ENCODE results near the gene NEK2.
"Not testable (repeated sequence)": the region's sequence is repeated elsewhere in the genome, so short reads cannot be mapped to it uniquely, and the experiment has no call there.

Gene NEK2

DNA sequence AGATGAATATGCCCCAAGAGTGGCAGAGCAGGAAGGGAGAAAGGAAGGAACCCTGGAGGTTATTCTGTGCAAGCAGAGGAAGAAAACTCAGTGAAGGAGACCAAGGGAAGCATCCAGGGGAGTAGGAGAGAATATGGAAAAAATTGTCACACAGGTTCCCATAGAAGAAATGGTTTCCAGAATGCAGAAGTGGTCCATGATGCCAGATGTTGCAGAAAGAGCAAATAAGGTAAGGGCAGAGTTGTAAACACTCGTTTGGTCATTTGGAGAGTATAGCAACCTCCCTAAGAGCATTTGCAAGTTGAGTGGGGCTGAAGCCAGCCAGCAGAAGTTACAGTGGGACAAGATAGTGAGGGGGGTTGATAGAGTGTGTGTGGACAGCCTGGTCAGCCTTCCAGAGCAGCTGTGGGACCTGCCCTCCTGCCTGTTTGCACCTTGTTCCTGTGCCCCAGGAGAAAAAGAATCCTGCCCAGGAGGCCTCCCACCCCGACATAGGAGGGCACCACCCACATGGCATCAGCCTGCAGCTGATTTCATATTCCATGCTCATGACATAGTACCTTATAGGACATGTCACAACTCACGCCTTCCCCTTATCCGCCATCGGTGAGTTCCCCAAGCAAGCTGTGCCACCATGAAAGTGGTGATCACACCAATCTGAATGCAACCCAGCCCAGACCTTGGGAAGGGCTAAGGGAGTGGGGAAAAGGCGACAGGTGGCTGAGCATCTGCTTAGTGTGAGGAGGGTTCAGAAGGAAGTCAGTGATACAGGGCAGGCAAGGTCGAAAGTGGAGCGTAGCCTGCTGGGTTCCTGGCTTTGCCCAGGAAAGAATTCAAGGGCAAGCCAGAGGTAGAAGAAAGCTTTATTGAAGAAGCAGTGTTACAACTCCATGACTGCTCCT lies 8.2 kb upstream of the NEK2 start:
- TF ChIP-seq, protein P1, sequence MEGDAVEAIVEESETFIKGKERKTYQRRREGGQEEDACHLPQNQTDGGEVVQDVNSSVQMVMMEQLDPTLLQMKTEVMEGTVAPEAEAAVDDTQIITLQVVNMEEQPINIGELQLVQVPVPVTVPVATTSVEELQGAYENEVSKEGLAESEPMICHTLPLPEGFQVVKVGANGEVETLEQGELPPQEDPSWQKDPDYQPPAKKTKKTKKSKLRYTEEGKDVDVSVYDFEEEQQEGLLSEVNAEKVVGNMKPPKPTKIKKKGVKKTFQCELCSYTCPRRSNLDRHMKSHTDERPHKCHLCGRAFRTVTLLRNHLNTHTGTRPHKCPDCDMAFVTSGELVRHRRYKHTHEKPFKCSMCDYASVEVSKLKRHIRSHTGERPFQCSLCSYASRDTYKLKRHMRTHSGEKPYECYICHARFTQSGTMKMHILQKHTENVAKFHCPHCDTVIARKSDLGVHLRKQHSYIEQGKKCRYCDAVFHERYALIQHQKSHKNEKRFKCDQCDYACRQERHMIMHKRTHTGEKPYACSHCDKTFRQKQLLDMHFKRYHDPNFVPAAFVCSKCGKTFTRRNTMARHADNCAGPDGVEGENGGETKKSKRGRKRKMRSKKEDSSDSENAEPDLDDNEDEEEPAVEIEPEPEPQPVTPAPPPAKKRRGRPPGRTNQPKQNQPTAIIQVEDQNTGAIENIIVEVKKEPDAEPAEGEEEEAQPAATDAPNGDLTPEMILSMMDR (IDR thresholded peaks at IDR 0.05; ENCODE audit: control insufficient read depth, extremely low read depth, insufficient read depth), result no peak
- no peak for DNase-seq (ENCODE audit: low read depth)
- no peak overlapping the region for H3K4me3 ChIP-seq (ENCODE audit: low read depth, low read length)

DNA sequence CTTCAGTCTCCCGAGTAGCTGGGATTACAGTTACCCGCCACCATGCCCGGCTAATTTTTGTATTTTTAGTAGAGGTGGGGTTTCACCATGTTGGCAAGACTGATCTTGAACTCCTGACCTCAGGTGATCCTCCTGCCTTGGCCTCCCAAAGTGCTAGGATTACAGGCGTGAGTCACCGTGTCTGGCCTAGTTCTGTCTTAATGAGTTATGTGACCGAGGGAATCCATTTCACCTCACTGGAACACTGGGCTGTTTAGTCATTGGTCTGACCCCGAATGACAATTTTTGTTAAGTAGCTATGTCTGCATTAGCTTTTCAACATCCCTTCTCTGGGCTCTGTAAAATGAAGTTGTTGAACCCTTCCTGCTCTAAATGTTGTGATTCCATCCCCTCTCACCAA lies 6.8 kb upstream of the NEK2 start:
- not testable (repeated sequence) for H3K4me3 ChIP-seq (ENCODE audit: low read depth, low read length)

DNA sequence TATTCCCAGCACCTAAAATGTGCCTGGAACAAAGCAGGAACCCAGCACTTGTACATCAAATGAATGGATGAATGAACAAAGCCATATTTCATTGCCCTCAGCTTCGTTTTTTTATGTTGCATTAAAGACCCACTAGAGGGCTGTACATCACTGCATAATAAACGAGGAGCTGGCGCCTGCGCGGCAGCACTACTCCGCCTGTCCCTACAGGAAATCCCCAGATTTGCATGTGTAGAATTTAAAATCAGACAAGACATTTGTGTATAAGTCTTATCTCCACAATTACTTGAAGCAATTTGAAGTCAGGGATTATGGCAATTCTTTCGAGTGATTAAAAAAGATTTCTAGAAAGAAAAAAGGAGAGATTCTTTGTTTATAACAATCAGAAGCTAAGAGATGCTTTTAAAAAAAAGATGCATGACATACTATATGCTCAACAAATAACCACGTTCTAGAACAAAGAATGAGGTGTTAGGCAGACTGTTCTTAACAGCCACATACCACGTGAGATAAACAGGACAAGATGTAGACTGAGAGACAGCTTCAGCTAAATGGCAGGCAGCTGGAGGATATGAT lies 5.4 kb upstream of the NEK2 start:
- TF ChIP-seq, protein P1 (IDR thresholded peaks at IDR 0.05; ENCODE audit: control insufficient read depth, extremely low read depth, insufficient read depth), result peak; percentile 86
- no peak overlapping the region for H3K4me3 ChIP-seq (ENCODE audit: low read depth, low read length)
- peak; percentile 69 for DNase-seq (ENCODE audit: low read depth)

More for the DNA sequence above, 6.8 kb upstream of the NEK2 start:
- DNase-seq (ENCODE audit: low read depth), result not testable (repeated sequence)

DNA sequence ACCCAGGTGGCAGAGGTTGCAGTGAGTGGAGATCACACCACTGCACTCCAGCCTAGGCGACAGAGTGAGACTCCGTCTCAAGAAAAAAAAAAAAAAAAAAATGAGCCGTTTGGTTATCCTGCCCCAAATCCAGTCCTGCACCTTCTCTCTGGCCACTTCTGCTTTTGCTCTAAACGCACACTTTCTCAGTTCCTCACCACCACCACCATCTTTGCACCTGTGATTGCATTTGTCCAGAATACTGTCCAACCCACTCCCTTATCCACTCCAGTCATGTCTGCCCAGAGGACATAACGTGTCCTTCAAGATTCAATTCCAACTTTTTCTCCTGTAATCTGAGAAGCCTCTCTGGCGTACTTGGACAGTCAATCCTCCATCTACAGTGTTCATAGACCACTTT lies 2.2 kb upstream of the NEK2 start:
- H3K4me3 ChIP-seq (ENCODE audit: low read depth, low read length), result no peak overlapping the region
- TF ChIP-seq, protein P1 (IDR thresholded peaks at IDR 0.05; ENCODE audit: control insufficient read depth, extremely low read depth, insufficient read depth), result no peak
- DNase-seq (ENCODE audit: low read depth), result no peak

DNA sequence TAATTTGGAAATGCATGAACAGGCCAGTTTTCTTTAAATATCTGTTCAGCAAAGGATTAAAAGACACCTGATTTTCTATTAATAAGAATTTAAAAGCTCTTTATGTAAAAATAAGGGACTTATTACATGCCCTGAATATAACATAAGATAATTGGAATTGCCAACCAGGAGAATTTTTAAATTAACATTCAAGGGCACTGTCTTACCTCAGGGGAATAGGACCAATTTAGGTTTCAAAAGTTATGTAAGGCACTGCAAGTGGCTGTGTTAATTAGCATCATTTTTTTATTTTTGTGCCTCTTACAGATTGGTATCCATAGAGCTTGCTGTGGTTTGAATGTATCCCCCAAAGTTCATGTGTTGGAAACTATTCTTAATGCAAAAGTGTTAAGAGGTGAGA lies 1.3 kb upstream of the NEK2 start:
- H3K4me3 ChIP-seq (ENCODE audit: low read depth, low read length), result no peak overlapping the region
- no peak for DNase-seq (ENCODE audit: low read depth)
- TF ChIP-seq, protein P1 (IDR thresholded peaks at IDR 0.05; ENCODE audit: control insufficient read depth, extremely low read depth, insufficient read depth), result no peak

DNA sequence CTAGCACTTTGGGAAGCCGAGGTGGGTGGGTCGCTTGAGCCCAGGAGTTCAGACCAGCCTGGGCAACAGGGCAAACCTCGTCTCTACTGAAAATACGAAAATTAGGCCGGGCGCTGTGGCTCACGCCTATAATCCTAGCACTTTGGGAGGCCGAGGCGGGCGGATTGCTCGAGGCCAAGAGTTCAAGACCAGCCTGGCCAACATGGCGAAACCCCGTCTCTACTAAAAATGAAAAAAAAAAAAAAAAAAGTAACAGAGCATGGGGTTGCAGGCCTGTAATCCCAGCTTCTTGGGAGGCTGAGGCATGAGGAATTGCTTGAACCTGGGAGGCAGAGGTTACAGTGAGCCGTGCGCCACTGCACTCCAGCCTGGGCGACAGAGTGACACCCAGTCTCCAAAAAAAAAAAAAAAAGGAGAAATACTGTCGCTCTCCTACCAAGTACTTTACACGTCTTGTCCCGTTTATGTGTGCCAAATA lies 724 bp upstream of the NEK2 start:
- TF ChIP-seq, protein P1 (IDR thresholded peaks at IDR 0.05; ENCODE audit: control insufficient read depth, extremely low read depth, insufficient read depth), result no peak
- peak overlapping the region; percentile 72 for H3K4me3 ChIP-seq (ENCODE audit: low read depth, low read length)
- DNase-seq (ENCODE audit: low read depth), result no peak

DNA sequence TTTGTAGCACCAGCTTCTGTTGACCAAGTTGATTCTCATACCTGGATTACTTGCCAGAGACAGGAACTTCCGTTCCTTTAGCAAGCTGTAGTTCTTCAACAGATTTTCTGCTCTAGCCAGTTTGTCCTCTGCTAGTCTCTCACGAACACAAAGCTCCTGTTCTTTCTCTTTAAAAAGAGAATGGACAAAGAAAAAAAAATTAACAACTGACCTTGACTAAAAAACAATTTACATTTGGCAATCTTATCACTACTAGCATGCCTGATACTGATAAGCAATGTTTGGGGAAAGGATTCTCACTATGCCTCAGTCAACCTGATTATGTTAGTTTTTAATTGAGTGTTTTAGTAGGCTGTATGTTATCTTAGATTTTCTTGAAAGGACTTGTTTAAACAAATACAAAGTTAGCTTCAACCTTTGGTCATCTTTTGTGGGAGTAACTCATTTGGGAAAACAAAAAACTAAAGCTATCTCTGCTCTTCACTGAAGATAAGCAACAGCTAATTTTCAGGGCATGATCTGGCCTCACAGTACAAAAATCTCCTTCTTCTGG lies 8.3 kb downstream of the NEK2 start:
- no peak overlapping the region for H3K4me3 ChIP-seq (ENCODE audit: low read depth, low read length)
- no peak for DNase-seq (ENCODE audit: low read depth)
- TF ChIP-seq, protein P1 (IDR thresholded peaks at IDR 0.05; ENCODE audit: control insufficient read depth, extremely low read depth, insufficient read depth), result no peak

Data from LNCaP clone FGC (cell line).